Measurements from ENCODE around the gene SCIMP.

The SCIMP gene

GRCh38 chr17:5234645-5235576 lies at the start of gene SCIMP:
Gene SCIMP, minus strand, starts transcription at chr17:5234860. Its CDS starts 105 bp downstream, at chr17:5234755.
- no peak for TF ChIP-seq CTCF (IDR thresholded peaks at IDR 0.05)
- TF ChIP-seq ZFX (IDR thresholded peaks at IDR 0.05; ENCODE audit: borderline replicate concordance), result no peak
- peak within 1 kb of the TSS; percentile 97 for H3K27ac ChIP-seq

GRCh38 chr17:5283571-5284315 lies 49.1 kb upstream of the SCIMP start:
- no peak overlapping the region for H3K27ac ChIP-seq

GRCh38 chr17:5282642-5283217 lies 48.1 kb upstream of the SCIMP start:
- no peak for TF ChIP-seq ZFX (IDR thresholded peaks at IDR 0.05; ENCODE audit: borderline replicate concordance)
- TF ChIP-seq CTCF (IDR thresholded peaks at IDR 0.05), result no peak
- H3K27ac ChIP-seq, result peak overlapping the region; percentile 76

More at GRCh38 chr17:5283571-5284315, 49.1 kb upstream of the SCIMP start:
- no peak for TF ChIP-seq CTCF (IDR thresholded peaks at IDR 0.05)

GRCh38 chr17:5281814-5282641 lies 47.4 kb upstream of the SCIMP start, which contains the start of gene RABEP1:
Gene RABEP1, plus strand, starts transcription at chr17:5282284. Its CDS starts 203 bp downstream, at chr17:5282487.
- TF ChIP-seq ZFX (IDR thresholded peaks at IDR 0.05; ENCODE audit: borderline replicate concordance) (no peak), CTCF (IDR thresholded peaks at IDR 0.05) (no peak)
- peak within 1 kb of the TSS; percentile 76 for H3K27ac ChIP-seq

GRCh38 chr17:5272322-5272721 lies 37.7 kb upstream of the SCIMP start:
- no peak for TF ChIP-seq ZFX (IDR thresholded peaks at IDR 0.05; ENCODE audit: borderline replicate concordance)
- TF ChIP-seq CTCF (IDR thresholded peaks at IDR 0.05), result no peak
- H3K27ac ChIP-seq, result no peak overlapping the region

- no peak overlapping the region for H3K27ac ChIP-seq
- TF ChIP-seq ZFX (IDR thresholded peaks at IDR 0.05; ENCODE audit: borderline replicate concordance), result no peak
- no peak for TF ChIP-seq CTCF (IDR thresholded peaks at IDR 0.05)
These were observed 34.7 kb upstream of the SCIMP start for GRCh38 chr17:5269241-5269960.

Data from 22Rv1 (cell line).